Camera-type eye (tissue), 1 donor: ENCODE measurements around the gene DCAF17. TPM values are rescaled to one million over a fixed set of nuclear protein-coding genes. Genes with fewer than 3 reads are reported as not detected.

ENCODE experiments used
- total RNA-seq: library from RNA; depleted of rRNA; stranded (reverse); fragments of >200 nt; gene quantifications from one replicate; pipeline ENCODE4 v1.2.3, GENCODE V29; 2014

Gene DCAF17, protein sequence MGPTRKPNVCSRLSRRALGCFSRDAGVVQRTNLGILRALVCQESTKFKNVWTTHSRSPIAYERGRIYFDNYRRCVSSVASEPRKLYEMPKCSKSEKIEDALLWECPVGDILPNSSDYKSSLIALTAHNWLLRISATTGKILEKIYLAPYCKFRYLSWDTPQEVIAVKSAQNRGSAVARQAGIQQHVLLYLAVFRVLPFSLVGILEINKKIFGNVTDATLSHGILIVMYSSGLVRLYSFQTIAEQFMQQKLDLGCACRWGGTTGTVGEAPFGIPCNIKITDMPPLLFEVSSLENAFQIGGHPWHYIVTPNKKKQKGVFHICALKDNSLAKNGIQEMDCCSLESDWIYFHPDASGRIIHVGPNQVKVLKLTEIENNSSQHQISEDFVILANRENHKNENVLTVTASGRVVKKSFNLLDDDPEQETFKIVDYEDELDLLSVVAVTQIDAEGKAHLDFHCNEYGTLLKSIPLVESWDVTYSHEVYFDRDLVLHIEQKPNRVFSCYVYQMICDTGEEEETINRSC
- total RNA-seq, result 49.0 TPM

GRCh38 chr2:171434013-171434989 is at the start of gene DCAF17:
DCAF17 (plus strand) TSS chr2:171434226; CDS start chr2:171434578, 352 bp downstream.

GRCh38 chr2:171433763-171434012 is 338 bp upstream of the DCAF17 start, which contains the start of gene METTL8:
METTL8 (minus strand) TSS chr2:171433990; CDS start chr2:171392185, 41,805 bp downstream.

DNA sequence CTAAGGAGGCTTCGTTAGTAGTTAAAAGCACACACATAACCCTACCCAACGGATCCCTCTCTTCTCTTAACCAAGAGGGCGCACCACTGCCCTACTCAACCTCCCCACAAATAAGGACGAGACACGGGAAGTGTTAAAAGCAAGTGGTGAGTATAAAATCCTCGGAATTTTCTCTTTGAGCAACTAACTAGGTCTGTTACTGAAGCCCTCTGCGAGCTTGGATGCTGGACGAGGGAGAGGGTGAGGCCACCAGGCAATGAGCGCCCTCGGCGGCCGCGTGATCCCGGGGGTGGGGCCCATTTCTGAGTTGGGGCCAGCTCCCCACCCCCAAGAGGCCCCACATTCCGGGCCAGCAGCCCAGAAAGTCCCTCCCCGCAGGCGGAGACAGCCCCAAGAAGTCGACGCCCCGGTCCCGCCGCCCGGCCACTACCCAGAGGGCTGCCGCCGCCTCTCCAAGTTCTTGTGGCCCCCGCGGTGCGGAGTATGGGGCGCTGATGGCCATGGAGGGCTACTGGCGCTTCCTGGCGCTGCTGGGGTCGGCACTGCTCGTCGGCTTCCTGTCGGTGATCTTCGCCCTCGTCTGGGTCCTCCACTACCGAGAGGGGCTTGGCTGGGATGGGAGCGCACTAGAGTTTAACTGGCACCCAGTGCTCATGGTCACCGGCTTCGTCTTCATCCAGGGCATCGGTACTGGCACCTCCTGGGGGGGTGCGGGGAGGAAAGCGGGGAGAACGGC is 88.2 kb downstream of the DCAF17 start, which contains the start of gene CYBRD1:
CYBRD1 (plus strand) TSS at position 423 of the 736 bp plus-strand sequence; CDS start at position 495, 72 bp downstream.

Other genes with a start within 250 kb of the DCAF17 start
- 20.7 TPM for gene METTL8, start 236 bp upstream of the DCAF17 start, total RNA-seq
- 119 TPM for gene CYBRD1, start 88.2 kb downstream of the DCAF17 start, total RNA-seq